Measurements from ENCODE around the gene LATS2.

Gene LATS2

GRCh38 chr13:21013682-21014038, 47.7 kb downstream of the LATS2 start:
- TF ChIP-seq SPI1 (IDR thresholded peaks at IDR 0.05; ENCODE audit: borderline replicate concordance, low read depth): no peak
- TF ChIP-seq, protein P1, sequence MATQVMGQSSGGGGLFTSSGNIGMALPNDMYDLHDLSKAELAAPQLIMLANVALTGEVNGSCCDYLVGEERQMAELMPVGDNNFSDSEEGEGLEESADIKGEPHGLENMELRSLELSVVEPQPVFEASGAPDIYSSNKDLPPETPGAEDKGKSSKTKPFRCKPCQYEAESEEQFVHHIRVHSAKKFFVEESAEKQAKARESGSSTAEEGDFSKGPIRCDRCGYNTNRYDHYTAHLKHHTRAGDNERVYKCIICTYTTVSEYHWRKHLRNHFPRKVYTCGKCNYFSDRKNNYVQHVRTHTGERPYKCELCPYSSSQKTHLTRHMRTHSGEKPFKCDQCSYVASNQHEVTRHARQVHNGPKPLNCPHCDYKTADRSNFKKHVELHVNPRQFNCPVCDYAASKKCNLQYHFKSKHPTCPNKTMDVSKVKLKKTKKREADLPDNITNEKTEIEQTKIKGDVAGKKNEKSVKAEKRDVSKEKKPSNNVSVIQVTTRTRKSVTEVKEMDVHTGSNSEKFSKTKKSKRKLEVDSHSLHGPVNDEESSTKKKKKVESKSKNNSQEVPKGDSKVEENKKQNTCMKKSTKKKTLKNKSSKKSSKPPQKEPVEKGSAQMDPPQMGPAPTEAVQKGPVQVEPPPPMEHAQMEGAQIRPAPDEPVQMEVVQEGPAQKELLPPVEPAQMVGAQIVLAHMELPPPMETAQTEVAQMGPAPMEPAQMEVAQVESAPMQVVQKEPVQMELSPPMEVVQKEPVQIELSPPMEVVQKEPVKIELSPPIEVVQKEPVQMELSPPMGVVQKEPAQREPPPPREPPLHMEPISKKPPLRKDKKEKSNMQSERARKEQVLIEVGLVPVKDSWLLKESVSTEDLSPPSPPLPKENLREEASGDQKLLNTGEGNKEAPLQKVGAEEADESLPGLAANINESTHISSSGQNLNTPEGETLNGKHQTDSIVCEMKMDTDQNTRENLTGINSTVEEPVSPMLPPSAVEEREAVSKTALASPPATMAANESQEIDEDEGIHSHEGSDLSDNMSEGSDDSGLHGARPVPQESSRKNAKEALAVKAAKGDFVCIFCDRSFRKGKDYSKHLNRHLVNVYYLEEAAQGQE (IDR thresholded peaks at IDR 0.05; ENCODE audit: insufficient replicate concordance, low read depth): no peak
- TF ChIP-seq GABPA (IDR thresholded peaks at IDR 0.05; ENCODE audit: low read depth): no peak
- no peak for TF ChIP-seq CTCF (IDR thresholded peaks at IDR 0.05; ENCODE audit: insufficient read depth, low read length)
- TF ChIP-seq POLR2AphosphoS5 (IDR thresholded peaks at IDR 0.05; ENCODE audit: low read depth): no peak

DNA sequence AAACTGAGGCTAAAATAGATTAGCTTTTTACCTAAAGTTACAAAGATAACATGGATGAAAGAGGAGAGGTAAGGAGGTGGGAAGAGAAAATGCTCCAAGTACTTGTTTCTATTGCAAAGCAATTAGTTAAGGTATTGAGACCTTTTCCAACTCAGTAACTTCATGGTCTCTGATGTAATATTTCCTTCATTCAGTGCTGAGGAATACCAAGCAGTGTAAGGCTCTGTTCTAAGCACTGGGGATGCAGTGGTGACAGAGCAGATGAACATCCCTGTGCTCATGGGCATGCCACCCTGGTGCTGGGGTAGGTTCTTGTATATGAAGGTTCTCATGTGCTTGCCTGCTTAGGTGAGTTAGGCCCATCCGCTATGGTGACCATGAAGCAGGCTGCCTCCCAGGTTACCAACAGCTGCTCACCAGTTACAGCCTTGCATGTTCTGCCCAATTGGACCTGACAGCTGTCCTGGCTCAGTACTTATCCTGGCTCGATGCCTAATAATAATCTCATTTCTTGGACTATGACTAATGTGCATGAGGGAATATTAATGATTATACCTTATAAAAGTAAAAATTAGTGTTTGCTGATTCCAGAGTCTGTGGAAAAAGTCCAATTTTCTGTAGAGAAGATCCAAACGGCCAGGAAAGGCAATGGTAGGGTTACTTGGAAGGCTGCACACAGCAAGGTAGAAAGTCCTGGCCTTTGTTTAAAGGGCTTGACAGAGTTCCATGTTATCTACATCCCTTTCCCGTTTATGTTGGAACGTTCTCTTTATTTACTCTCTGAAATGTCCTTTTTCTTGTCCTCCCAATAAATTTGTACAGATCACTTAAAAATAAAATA, 48.3 kb downstream of the LATS2 start:
- H3K27ac ChIP-seq (replicated peaks): no peak overlapping the region
- DNase-seq (ENCODE audit: low read depth in 1 of 2, low spot score in 1 of 2): no peak
- H3K27me3 ChIP-seq (ENCODE audit: insufficient read depth, poor library complexity, severe bottlenecking): no peaks in the 10 kb centered on the region
- H3K4me3 ChIP-seq (replicated peaks; ENCODE audit: insufficient read depth, low read length): no peak overlapping the region
- TF ChIP-seq POLR2AphosphoS5 (IDR thresholded peaks at IDR 0.05; ENCODE audit: low read depth) (no peak), SPI1 (IDR thresholded peaks at IDR 0.05; ENCODE audit: borderline replicate concordance, low read depth) (no peak), CTCF (IDR thresholded peaks at IDR 0.05; ENCODE audit: insufficient read depth, low read length) (no peak), GABPA (IDR thresholded peaks at IDR 0.05; ENCODE audit: low read depth) (no peak)
- TF ChIP-seq, protein P1 (IDR thresholded peaks at IDR 0.05; ENCODE audit: insufficient replicate concordance, low read depth): no peak

More at GRCh38 chr13:21013682-21014038, 47.7 kb downstream of the LATS2 start:
- H3K4me3 ChIP-seq (replicated peaks; ENCODE audit: insufficient read depth, low read length): no peak overlapping the region
- no peak overlapping the region for H3K27ac ChIP-seq (replicated peaks)
- no peak for DNase-seq (ENCODE audit: low read depth in 1 of 2, low spot score in 1 of 2)
- H3K27me3 ChIP-seq (ENCODE audit: insufficient read depth, poor library complexity, severe bottlenecking): no peaks in the 10 kb centered on the region

DNA sequence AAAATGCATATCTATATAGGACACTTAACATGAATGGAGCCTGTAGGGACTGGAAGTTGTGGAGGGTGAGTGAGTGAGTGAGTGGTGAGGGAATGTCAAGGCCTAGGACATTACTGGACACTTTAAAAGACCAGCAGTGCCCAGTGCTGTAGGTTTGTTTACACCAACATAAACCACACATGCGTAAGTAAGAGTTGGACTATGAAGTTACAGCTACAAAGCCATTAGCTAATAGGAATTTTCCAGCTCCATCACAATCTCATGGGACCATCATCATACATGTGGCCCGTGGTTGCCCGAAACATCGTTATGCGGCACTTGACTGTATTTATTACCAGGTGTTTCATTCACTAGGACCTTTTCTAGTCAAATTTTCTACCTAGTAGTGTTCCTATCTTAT, 49.2 kb downstream of the LATS2 start:
- DNase-seq (ENCODE audit: low read depth in 1 of 2, low spot score in 1 of 2): no peak

GRCh38 chr13:21011378-21011777, 50.0 kb downstream of the LATS2 start:
- Histone ChIP-seq H3K27me3 (ENCODE audit: insufficient read depth, poor library complexity, severe bottlenecking) (no peaks in the 10 kb centered on the region), H3K27ac (replicated peaks) (no peak overlapping the region), H3K4me3 (replicated peaks; ENCODE audit: insufficient read depth, low read length) (no peak overlapping the region)
- no peak for DNase-seq (ENCODE audit: low read depth in 1 of 2, low spot score in 1 of 2)
- TF ChIP-seq POLR2AphosphoS5 (IDR thresholded peaks at IDR 0.05; ENCODE audit: low read depth) (no peak), CTCF (IDR thresholded peaks at IDR 0.05; ENCODE audit: insufficient read depth, low read length) (no peak), SPI1 (IDR thresholded peaks at IDR 0.05; ENCODE audit: borderline replicate concordance, low read depth) (no peak), GABPA (IDR thresholded peaks at IDR 0.05; ENCODE audit: low read depth) (no peak)
- TF ChIP-seq, protein P1 (IDR thresholded peaks at IDR 0.05; ENCODE audit: insufficient replicate concordance, low read depth): no peak

More for the DNA sequence above, 49.2 kb downstream of the LATS2 start:
- no peak overlapping the region for H3K4me3 ChIP-seq (replicated peaks; ENCODE audit: insufficient read depth, low read length)
- no peaks in the 10 kb centered on the region for H3K27me3 ChIP-seq (ENCODE audit: insufficient read depth, poor library complexity, severe bottlenecking)
- no peak overlapping the region for H3K27ac ChIP-seq (replicated peaks)
- no peak for TF ChIP-seq SPI1 (IDR thresholded peaks at IDR 0.05; ENCODE audit: borderline replicate concordance, low read depth)
